Left hindlimb (tissue), 1 donor: ENCODE data around the gene SEZ6L2.
"Not testable (repeated sequence)": the region's sequence is repeated elsewhere in the genome, so short reads cannot be mapped to it uniquely, and the experiment has no call there.

Source experiments
- DNase-seq: peaks from one replicate; pipeline ENCODE4 v3.0.0-alpha.2; 2018

Gene SEZ6L2

DNA sequence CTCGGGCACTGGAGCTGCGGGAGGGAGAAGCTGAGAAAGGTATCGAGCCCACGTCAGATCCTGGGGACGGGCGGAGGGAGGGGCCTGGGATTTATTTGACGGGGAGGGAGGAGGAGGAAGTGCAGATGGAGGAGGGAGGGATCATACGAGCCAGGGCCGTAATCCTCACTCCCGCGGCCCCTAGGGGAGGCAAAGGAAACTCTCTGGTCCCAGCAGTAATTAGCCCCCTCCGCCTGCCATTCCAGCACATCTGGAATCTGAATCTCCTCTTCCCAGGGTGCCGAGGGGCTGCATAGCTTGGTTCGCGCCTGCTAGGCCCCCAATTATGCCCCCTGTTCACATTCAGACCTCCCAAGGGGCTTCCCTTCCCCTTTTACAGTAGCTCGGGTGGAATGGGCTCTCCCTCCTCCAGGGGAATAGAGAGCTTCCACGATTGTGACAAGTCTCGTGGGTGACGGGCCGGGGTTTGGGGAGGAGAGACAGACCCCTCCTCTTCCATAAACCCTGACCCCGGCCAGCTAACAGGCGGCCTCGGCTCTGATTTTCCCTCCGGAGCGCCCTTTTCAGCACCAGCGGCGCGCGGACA, at the start of gene SEZ6L2:
Gene SEZ6L2, minus strand, starts transcription at position 35 of the 586 bp plus-strand sequence. CDS start 531 bp downstream, outside the sequence.
- DNase-seq, result peak; percentile 41

DNA sequence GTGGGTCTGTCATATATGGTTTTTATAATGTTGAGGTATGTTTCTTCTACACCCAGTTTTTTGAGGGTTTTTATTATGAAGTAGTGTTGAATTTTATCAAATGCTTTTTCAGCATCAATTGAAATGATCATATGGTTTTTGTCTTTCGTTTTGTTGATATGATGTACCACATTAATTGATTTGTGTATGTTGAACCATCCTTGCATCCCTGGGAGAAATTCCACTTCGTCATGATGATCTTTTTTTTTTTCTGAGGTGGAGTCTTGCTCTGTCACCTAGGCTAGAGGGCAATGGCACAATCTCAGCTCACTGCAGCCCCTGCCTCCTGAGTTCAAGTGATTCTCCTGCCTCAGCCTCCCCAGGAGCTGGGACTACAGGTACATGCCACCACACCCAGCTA, 48.5 kb upstream of the SEZ6L2 start:
- DNase-seq, result no peak

DNA sequence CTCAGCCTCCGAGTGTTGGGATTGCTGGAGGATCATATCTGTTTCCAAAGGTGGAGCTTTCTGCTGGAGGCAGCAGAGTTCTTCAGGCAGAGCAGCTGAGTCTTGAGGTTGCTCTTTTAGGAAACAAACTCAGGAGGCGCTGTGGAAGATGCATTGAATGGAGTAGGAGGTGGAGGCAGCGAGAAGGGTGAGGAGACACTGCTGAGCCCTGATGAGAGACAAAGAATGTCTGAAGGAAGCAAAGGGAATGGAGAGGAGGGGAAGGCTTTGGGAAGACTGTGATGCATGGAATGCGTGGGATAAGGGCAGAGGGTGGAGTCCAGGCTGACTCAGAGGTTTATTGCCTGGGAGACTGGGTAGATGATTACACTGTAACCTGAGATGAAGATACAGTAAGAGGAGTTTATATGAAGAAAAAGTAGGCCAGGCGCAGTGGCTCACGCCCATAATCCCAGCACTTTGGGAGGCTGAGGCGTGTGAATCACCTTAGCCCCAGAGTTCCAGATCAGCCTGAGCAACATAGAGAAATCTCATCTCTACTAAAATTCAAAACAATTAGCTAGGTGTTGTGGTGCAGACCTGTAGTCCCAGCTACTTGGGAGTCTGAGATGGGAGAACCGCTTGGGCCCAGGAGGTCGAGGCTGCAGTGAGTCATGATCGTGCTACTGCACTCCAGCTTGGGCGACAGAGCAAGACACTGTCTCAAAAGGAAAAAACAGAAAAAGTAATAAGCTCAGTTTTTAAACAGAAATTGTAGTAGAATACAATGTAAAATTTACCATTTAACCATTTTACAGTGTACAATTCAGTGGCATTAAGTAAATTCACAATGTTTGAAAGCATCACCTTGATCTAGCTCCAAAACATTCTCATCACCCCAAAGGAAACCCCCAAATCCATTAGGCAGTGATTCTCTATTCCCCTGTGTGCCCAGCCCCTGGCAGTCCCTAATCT, 44.8 kb upstream of the SEZ6L2 start:
- DNase-seq, result peak; percentile 72

DNA sequence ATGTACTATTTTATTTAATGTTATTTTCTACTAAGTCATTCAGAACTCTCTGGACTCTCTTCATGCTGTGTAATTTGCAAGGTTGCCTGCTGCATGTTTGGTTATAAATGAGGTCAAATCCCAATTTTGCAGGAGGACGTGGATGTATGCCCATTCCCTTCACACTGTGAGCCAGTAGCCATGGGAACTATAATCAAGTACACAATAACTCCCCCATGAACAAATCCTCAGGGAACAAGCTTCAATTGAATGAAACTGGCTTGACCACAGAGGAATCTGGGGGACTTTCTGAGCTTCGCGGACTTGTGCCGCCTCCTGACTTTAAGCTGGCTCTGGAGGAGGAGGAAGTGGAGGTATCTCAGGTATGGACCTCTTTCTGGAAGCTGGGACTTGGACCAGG, 41.3 kb upstream of the SEZ6L2 start:
- DNase-seq, result no peak

DNA sequence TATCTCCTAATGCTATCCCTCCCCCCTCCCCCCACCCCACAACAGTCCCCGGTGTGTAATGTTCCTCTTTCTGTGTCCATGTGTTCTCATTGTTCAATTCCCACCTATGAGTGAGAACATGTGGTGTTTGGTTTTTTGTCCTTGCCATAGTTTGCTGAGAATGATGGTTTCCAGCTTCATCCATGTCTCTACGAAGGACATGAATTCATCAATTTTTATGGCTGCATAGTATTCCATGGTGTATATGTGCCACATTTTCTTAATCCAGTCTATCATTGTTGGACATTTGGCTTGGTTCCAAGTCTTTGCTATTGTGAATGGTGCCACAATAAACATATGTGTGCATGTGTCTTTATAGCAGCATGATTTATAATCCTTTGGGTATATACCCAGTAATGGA, 32.4 kb upstream of the SEZ6L2 start:
- not testable (repeated sequence) for DNase-seq

DNA sequence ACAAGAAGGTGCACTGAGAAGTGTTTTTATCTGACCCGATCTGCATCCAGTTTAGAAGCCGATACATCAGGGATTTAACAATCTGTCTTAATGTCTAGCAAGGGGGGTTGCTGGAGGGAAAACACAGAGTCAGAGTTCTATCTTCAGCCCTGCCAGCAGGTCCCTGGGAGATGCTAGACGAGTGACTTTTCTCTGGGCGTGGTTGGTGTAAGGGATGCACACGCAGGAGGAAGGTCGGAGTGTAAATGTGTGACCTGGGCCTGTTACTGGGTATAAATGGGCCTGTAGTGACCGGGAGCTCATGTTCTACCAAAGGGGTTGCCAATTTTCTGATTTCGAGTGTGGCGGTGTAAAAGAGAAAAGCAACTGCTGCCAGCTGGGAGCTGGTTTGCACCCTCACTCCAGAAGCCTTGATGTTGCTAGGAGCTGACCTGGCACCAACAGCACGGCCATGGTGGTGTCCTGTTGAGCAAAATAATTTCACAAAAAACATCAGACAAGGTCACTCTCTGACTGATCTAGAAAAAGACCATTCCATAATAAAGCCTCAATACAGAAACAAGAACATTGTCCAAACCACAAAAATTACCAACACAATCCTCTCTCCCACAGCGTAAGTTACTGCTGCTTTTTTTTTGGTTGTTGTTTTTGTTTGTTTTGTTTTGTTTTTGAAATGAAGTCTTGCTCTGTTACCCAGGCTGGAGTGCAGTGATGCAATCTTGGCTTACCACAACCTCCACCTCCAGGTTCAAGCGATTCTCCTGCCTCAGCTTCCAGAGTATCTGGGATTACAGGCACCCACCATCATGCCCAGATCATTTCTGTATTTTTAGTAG, 27.9 kb upstream of the SEZ6L2 start:
- no peak for DNase-seq

DNA sequence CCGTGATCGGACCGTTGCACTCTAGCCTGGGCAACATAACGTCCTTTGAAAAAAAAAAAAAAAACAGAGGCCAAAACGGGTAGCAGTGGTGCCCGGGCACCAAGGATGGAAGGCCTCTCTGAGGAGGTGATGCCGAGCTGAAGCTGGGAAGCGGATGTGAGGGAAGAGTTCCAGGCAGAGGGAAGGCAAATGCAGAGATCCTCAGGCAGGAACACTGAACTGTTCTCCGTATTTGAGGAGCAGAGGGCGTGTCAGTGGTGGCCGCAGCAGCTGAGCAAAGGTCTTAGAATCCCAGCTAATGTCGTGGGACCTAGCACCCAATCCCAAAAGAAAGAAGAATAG, 27.3 kb upstream of the SEZ6L2 start:
- DNase-seq, result no peak

DNA sequence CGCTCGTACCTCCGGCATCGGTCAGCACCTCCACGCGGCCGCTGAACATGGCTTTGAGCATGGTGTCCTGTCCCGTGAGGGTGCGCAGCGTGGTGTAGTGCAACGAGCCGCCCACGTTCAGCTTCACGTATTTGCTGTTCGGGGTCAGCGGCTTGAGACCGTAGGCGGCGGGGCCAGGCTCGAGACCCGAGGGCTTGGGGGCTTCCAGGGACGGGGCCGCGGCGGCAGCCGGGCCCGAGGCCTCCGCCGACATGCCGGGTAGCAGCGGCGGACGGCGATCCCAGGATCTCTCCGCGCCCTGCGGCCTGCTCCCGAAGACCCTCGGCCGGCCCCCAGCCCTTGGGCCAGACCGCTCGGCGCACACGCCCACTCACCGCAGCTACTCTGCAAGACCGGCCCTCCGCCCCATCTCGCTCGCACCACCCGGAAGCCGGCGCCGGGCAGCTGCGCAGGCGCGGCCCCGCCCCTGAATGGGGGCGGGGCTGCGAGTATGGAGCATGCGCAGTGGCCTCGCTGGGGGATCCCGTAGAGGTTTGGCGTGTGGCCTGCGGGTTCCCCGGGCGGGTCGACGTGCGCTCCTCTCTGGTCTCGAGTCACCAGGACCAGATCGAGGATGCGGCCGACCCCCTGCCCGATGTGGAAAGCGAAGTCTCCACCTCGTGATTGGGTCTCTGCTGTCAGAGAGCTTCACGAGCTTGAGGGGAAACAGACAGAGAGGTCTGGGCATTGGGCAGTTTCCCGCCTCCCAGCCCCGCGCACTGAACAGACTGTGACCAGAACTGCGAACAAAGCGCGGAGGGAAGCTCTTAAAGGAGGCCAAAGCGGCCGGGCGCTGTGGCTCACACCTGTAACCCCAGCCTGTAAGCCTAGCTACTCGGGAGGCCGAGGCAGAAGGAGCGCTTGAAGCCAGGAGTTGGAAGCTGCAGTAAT, 26.7 kb upstream of the SEZ6L2 start, which contains the start of gene KCTD13:
Gene KCTD13, minus strand, starts transcription at position 446 of the 930 bp plus-strand sequence. Its CDS starts 193 bp downstream, at position 253.
- peak; percentile 94 for DNase-seq

DNA sequence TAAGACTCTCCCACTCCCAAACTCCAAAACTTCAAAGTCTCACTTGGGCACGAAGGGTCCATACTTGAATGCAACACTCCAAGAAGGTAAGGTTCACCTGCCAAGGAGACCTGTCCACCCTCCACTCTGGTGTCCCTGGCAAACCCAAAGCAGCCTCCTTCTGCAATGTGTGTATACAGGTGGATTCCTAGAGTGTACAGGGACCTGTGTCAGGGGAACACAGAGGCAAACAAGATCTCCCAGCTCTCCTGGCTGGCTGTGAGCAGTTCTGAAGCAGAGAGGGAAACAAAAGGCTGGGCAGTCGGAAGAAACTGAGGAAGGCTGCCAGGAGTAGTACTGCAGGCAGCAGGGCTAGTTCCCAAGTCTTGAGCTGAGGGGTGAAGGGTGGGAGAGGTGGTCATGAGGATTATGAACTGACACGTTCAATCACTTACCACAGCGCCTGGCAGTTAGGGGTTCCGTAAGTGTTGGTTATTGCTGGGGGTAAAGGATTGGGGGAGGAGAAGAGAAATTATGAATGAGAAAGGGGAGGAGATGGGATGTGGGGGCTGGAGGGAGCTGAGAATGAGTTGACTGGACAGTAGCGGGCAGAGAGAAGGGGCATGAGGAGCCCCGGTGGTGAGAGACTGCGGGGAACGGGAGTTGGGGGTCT, 25.9 kb upstream of the SEZ6L2 start:
- no peak for DNase-seq

DNA sequence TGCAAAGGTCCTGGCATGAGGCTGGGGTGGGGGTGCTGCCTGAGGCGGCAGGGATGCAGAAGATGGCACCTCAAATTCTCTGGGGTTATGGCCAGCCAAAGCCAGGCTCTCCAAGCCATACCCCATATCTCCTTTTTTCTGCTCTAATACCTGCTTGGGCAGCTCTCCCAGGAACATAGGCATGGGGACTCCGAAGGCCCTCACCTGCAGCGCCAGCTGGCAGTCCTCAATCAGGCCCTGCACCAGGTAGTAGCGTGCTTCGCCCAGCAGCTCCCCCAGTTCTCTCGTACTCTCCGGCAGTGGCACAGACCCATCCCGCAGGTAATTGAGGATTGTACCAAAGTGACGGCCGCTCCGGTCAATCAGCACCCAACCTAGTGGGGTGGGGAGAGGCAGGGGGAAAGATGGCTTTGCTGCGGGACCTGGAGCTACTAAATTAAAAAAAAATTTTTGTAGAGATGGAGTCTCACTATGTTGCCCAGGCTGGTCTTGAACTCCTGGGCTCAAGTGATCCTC, 23.7 kb upstream of the SEZ6L2 start:
- no peak for DNase-seq

DNA sequence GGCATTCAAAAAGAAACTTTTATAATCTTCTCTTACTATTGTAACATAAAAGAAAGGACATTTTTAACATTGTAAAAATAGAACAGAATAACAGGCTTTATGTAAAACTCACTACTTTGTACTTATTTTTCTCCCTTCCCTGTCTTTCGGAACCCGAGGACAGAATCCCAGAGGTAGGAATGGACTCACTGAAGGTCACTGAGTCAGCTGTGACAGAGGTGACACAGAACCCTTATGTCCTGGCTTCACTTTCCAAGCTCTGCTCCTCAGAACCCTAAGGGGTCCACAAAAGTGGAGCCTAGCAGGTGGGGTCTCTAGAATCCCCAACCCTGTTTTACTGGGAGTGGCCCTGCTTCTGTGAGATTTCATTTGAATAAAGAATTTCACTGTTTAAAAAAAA, 23.0 kb upstream of the SEZ6L2 start:
- DNase-seq, result no peak

DNA sequence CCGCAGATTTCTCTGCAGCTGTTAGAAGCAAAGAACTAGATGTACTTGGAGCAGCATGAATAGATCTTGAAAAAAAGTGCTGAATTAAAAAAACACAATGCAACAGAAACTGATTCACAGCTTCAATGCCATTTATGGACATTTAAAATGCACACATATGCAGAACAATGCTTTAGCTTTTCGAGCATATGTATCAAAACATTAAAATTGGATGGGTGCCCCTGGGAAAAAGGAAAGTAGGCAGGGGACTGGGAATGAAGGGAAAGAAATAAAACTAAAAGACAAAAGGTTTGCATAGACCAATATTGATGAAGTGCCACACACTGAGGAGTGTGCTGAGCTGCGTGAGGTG, 21.7 kb upstream of the SEZ6L2 start:
- no peak for DNase-seq

DNA sequence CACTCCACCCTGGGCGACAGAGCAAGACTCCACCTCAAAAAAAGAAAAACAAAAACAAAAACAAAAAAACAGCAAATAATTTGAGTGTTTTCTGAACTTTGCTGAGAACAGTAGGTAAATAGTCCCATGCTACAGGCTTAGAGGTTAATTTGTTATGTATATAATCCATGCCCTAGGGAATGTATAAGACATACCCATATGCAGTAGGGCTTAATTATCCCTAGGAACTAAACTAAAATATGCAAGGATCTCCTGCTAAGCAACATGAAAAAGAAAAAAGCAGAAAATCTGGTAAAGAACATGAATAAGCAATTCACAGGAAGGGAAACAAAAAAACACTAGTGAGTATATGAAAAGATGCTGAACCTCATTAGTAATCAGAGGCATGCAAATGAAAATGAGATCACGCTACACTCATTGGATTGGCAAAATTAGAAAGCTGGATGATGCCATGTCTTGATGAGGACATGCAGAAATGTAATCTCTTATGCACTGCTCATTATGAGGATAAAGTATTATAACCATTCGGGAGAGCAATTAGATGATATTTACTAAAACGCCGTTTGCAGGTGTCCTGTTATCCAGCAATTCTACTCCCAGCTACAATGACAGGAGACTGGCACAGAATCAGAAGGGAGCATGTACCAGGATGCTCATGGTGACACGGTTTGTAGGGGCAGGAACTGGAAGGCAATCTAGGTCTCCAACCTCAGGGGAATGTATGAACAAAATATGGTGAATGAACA, 21.1 kb upstream of the SEZ6L2 start:
- no peak for DNase-seq

DNA sequence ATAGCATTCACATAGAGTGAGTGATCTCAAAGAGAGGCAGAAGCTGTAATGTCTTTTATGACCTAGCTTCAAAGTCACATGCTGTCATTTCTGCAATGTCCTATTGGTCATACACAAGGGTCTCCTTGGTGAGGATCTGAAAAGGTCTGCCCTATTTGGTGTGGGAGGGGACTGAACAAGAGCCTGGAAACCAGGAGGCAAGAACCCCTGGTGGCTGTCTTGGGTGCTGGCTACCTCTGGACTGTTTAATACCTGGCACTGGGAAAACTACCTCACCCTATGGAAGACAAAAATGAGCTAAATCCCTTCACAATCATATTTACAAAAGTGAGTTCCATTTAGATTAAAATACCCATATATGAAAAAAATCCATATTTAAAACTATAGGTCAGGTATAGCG, 17.6 kb upstream of the SEZ6L2 start:
- DNase-seq, result no peak

DNA sequence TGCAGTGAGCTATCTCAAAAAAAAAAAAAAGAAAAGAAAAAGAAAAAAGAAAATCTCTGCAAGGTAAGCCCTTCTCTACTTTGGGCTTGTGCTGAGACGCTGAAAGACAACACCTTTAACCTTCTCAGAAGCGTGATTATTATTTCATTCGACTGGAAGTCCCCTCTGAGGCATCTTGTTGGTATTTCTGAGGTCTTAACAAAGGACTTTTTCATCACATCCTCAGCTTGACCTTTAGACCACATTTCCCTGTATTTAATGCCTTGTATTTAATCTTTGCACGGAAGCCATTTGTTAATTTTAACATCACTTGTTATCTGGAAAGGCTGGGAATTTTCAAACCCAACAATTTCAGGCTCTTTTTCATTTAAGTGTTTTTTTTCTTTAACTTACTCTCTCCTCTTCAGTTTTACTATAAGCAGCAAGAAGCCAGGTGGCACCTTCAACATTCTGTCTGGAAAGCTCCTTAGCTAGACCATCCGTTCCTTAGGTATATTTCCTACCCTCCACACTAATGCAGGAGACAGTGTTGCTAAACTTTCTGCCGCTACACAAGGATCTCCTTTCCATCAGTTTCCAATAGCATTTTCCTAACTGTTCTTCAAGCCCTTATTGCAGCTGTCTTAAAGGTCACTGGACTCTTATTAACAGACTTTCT, 16.4 kb upstream of the SEZ6L2 start:
- no peak for DNase-seq

DNA sequence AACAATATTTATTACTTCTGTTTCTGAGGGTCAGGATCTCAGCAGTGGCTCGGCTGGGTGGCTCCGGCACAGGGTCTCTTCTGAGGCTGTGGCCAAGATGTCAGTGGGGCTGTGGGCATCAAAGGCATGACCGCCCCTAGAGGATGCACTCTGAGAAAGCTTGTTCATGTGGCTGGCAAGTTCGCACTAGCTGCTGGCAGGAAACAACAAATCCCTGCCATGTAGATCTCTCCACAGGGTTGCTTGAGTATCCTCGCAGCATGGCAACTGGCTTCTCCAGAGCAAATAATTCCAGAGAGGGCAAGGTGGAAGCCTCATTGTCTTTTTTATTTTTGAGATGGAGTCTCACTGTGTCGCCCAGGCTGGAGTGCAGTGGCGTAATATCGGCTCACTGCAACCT, 14.2 kb upstream of the SEZ6L2 start:
- no peak for DNase-seq

DNA sequence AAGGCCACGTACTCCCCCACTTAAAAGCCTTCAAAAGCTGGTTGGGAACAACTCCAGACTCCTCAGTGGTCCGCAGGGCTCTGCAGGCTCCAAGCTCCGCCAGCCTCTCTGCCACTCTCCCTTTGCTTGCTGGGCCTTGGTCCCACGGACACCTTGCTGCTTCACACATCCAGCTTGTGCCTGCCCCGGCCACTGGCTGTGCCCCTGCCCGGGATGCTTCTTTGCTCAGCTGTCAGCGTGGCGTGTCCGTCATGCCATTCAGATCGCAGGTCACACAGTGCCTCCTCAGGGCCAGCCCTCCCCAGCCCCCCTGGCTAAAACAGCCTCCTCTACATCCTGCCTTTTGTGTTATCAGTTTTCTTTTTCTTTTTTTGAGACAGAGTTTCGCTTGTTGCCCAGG, 12.7 kb upstream of the SEZ6L2 start:
- no peak for DNase-seq

DNA sequence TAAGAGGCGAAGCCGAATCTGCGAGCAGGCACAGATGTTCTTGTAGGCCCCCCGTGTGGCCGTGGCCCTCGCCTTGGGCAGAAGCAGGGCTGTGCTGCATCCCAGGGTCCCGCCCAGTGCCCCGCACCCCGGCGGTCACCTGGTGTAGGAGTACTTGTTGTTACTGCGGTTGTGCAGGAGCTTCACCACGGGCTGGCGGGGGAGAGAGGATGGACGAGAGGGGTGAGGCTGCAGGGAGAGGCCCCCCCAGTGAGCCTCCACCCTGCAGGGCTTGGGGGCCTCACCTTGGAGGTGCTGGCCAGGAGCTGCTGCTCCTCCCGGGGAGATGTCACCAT, 12.3 kb upstream of the SEZ6L2 start:
- no peak for DNase-seq

DNA sequence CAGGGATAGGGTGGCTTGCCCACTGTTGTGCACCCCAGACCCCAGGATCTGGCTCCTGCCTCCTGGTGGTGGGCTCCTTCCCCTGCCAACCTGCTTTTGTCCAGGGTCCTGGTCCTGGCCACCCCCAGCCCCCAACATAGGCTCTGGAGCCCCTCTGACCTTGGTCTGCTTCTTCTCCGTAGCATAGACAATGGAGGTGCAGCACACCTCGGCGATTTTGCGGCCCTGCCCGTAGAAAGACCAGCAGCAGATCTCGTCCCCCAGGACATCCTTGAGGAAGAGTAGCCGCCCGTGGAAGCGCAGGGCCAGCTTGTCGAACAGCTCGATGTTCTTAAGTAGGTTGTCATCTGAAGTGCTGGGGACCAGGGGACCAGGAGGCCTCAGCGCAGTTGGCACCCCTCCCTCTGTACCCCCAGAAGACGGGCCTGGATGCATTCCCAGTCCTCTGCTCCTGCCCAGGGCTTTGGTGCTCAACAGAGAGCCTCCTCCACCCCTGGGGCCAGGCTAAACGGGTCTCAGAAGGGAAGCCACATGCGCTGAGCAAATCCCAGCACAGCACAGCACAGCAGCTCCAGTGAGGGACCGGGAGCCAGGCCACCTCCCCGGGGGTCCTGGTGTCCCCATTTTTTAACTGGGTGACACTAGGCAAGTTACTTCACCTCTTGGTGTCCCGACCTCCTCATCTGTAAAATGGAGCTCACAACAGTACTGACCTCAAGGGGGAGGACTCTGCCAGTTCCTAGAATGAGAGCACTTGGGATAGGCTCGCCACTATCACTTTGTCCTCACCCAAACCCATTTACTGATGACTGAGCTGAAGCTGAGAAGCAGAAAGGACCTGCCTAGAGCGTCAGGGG, 11.7 kb upstream of the SEZ6L2 start:
- DNase-seq, result no peak
